ENCODE results near the gene POLR3B.
"Not testable (repeated sequence)": the region's sequence is repeated elsewhere in the genome, so short reads cannot be mapped to it uniquely, and the experiment has no call there.

Gene POLR3B

DNA sequence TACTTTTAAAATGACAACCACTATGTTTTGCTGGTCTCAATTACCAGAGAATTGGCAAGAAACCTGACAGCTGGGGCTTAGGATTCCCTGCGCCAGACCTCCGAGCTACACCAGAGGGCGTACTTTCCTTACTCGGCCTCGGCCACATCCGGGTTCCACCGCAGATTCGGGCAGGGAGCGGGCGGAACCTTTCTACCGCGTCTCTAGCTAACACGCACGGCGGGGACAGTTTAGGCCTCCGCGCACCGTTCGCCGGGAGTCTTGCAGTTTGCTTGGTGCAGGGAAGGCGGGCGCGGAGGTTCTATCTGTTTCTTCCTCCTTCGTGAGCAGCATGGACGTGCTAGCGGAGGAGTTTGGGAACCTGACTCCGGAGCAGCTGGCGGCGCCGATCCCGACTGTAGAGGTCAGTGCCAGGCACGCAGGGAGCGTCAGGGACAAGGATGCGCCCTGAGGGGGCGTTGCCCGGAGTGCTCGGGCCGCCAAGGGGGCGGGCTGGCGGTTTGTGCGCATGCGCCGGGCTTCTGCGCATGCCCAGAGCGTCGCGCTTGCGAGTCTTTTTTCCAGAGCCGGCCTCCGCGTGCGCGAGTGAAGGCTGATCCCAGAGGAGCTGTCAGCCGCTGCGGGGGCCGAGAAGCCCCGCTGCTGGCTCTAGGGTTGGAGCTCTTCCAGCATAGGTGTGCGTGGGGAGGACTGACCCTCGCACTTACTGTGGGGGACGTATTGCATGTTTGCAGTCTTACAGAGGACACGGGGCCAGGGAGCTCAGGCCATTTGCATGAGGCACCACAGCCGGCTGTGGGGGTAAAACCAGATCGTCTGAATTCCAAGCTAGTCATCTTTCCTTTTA is at the start of gene POLR3B:
POLR3B (plus strand) TSS at position 200 of the 847 bp plus-strand sequence; CDS start at position 332, 132 bp downstream.
- peak; percentile 96 for DNase-seq

DNA sequence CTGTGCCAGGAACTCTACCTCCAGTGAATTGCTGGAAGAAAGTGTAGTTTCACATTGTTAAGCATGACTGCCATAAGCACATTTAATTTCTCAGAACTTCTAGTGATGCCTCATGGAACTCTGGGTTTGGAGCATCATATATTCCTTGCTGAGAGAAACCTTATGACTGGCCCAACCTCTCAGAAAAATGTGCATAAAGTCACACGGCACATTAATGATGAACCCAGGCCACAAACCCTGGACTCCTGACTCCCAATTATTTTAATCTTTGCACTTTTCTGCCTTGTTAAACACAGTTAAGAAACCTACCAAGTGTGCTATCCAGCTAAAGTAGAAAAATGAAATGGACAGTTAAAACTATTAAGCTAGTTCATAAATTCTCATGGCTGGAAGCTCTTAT is 49.4 kb upstream of the POLR3B start:
- DNase-seq, result no peak

DNA sequence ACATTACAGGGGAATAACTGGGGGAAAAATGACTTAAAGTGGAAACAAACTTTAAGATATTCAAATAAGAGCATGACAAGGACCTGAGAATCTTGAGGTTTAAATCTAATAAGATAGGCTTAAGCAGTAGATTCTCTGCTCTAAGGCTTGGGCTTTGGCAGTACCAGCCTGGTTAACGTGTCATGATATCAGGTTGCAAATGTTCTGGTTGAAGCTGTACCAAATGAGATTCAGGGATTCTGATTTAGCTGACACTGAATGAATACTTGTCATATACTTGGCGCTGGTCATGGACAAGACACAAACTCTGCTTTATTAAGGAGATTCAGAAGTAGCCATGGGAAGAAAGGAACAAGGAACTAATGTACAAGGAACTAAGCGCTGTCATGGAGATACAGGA is 48.9 kb upstream of the POLR3B start:
- DNase-seq, result no peak

DNA sequence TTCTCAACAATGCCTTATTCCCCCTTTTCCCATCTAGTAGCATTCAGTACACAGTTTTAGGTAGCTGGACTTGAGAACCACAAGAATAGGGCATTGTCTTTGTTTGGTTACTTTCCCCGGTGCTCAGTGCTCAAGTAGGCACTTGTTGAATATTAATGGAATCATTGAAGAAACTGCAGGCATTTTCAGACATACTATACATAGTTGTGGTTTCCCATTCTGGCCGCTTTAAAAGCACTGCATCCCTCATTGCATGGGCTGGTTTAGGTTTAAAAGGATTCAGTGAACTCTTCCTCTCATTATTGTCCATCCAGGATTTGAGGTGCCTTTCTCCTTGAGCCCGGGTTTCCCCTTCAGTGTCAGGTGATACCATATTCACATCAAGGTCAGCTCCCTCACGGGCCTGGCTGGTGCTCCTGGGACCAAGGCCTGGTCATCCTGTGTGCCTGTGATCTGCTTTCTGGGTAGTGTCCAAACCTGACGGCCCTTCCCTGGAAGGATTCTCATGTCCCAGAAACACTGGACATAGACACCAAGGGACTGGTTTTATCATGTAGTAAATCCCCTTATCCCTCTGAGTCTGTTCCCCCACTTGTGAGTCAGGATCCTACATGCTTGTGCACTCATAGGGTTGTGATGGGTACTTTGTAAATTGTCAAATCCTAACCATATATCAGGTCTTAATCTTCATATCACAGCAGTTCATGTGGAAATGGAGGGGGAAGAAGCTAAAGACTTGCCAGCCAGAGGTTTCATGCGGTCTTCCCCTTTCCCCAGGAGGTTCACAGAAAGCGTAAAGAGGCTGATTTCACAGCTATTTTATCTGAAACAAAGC is 47.7 kb upstream of the POLR3B start:
- no peak for DNase-seq

DNA sequence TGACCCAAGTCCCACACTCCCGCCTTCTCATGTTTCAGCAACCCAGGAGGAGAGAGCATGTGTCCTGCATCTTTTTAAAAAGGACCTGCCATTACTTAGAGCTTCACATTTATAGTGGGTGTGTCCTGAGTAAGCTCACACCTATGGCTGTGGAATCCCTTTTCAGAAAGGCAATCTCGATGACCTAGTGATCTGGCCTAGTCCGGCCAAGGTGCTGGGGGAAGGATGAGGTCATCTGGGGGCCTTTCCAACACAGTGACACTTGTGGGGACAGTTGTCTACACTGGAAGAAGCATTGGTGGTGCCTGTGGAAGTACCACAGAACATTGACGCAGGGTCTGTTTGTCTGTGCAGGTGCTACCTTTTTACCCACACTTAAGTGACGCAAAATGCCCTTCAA is 46.9 kb upstream of the POLR3B start:
- DNase-seq, result no peak

DNA sequence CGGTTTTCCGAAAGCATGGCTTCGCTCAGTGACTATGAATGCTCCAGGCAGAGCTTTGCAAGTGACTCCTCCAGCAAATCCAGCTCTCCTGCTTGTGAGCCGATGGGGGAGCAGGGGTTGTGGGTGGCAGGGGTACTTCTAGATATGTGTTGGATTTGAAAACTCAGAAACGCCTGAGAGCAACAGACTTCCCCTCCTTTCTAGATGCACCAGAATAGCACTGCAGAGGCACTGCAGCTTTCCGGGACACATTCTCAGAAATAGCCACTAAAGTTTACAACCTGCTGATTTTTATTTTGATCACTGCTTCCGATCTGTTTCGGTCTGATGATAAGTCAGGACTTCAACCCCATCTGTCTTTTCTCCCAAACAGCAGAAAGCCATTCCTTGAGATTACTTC is 46.4 kb upstream of the POLR3B start:
- DNase-seq, result no peak

DNA sequence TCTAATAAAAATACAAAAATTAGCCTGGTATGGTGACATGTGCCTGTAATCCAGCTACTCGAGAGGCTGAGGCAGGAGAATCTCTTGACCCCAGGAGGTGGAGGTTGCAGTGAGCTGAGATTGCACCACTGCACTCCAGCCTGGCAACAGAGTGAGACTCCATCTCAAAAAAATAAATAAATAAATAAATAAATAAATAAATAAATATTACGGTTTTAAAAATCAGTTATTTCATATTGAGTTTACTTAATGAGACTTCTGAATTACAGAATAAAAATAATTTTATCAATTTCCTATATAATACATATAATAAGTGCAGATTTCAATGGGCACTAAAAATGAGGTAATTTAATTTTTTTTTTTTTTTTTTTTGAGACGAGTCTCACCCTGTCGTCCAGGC is 44.1 kb upstream of the POLR3B start:
- not testable (repeated sequence) for DNase-seq

DNA sequence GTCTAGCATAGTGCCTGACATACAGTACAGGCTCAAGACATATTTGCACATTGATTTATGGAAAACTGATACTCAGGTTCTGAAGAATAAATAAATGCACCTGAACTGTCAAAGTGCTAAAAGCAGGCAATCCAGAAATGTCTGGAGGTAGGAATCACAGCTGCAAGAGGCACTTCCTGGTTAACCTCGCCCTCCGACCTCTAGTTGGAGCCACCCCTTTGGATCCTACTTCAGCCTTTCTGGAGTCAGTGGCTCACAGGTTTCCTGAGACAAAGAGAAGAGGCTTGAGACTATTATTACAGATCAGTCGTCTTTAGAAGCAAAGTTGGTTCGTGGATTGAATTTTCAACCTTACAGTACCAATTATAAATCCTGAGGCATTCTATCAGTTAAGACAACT is 42.0 kb upstream of the POLR3B start:
- DNase-seq, result no peak

DNA sequence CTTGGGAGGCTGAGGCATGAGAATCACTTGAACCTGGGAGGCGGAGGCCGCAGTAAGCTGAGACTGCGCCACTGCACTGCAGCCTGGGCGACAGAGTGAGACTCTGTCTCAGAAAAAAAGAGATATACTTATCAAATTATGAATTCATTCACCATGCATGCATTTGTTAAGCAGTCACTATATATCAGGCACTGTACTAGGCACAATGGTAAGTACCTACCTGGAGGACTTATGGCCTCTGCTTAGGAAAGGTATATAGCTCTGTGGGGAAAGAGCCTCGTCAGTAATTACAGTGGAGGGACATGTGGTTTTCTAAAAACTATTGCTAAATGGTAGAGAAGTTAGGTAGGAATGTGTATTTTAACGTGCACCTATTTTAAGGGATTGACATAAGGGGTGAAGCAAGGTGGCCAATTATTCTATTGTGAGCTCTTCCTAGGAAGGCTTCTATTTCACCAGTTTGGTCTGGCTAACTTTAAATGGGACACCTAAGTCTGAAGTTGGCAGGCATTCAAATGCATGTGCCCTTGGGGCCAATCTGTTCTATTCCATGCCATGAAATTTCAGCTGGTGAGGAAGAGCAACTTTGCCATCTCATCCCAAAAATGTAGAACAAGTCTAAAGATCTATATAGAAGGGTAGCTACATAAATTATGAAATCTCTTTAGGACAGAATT is 40.0 kb upstream of the POLR3B start:
- DNase-seq, result no peak

DNA sequence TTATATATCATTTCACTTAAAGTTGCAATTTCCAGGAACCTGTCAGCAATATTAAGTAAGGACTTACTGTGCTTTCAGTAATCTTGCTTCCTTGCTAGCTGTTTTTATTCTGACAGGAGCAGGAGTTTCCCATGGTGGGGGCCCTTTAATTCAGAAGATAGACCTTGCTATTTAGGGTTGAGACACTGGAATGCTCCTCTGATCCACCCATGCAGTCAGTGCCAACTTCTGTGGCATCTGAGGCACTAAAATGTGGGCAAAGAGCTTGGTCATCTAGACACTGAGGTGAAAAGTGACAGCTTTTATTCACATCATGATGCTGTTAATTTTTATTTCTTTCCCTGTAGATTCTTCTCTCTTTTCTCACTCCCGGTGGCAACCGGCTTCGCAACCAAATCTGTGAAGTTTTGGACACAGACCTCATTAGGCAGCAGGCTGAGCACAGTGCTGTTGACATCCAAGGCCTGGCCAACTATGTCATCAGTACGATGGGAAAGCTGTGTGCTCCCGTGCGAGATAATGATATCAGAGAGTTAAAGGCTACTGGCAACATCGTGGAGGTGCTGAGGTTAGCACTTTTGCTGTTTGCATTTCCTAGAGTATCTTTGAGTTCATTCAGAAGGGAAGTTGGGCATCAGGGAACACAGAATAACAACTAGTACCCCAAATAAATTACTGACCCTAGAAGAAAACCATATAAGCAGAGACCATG is 36.3 kb upstream of the POLR3B start:
- DNase-seq, result no peak

DNA sequence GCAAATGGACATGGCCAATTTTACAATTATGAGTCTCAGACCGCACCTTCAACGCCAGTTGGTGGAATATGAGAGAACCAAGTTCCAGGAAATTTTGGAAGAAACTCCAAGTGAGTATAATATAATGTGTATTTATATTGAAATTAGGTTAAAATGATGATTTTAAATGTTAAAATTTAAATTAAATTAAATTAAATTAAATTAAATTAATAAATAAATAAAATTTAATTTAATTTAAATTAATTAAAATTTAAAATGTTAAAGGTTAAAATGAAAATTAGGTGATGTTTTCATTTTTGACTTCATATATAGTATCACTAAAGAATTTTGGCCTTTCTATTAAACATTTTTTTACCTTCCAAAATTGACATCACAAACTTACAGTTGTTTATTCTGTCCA is 34.0 kb upstream of the POLR3B start:
- DNase-seq, result no peak

DNA sequence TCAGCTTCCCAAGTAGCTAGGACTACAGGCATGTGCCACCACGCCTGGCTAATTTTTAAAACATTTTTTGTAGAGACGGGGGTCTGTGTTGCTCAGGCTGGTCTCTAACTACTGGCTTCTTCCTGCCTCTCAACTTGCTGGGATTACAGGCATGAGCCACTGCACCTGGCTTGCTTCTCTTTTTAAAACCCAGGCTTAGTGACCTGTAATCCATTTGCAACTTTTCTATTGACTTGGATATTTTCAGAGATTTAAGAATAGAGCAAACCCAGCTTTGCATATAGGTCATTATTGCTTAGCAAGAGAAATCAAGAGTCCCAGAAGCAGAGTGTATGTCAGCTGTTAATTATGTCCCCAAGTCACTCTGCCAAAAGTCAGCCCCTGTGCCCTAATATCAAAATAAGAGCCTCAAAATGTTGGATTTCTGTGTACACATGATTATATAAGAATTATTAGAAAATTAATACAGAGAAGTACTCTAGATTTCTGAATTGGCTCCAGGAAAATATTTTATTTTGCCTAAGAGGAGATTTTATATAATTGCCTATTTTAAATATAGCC is 30.2 kb upstream of the POLR3B start:
- DNase-seq, result no peak

DNA sequence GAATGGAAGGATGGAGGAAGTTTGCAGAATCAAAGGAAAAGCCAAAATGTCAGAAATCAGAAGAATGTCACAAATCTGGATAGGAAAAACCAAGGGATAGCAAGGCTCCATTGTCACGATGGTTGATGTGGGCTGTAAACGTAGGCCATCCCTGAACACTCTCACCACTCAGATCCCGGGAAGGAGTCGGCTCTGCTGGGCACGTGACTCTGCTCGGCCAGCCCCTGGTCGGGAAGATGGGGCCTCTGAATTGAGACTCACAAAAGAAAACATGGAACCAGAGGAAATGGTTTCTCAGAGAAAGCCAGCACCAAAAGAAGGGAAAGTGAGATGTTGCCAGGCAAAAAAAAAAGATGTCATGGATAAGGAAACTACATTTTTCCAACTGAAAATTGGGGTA is 28.8 kb upstream of the POLR3B start:
- no peak for DNase-seq

DNA sequence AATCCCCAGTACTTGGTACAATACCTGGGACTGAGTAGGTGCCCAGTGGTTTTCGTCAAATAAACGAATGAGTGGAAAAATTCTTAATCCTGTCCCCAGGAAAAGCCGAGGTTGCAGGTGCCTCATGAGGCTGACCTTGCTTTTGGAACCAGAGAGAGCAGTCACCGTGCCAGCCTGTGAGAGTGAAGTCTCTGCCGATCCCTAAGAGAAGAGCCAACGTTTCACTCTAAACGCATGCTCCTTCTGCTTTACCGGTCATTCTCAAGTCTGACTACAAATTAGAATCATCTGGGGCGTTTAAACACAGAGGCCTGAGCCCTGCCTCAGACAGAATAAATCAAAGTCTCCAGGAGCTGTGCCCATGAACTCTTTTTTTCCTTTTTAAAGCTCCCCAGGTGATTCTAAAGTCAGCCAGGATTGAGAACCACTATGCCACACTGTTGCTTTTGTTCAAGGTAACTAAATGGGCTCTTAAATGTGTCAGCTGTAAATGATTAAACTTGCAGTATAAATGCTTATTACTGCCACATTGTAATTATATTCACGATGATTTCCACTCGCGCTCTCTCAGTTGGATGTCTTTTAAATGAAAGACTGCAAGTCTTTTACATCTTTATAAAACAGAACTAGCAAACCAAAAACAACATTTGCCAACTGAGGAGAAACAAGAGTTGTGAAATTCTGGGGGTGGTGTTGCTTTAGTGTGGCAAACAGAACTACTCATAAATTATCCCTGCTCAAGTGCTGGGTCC is 28.1 kb upstream of the POLR3B start:
- DNase-seq, result no peak

DNA sequence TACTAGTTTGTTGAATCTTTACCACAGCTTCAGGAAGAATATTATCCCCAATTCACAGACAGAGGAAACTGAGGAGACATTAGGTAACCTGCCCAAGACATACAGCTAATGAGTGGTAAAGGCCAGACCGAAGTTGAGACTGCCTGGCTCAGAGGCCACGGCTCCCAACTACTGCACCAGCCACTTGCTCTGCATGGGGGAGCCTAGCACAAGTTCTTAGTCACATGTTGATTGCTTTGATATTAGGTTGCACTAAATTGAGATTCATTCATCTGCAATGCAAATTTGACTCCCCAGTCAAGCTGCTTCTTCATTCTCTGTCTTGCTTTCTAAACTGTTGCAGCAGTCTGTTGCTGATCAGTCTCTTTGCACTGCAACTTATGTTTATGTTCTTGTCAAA is 25.9 kb upstream of the POLR3B start:
- no peak for DNase-seq

DNA sequence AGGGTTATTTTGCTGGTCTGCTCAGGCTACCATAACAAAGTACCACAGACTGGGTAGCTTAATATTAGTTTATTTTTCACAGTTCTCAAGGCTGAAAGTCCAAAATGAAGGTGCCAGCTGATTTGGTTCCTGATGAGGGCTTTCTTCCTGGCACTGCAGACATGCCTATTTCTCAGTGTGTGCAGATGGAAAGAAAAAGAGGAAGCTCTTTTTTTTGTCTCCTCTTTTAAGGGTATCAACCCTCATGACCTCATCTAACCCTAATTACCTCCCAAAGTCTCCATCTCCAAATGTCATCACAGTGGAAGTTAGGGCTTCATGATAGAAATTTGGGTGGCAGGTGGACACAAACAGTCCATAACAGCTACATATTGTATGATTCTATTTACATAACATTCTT is 25.0 kb upstream of the POLR3B start:
- no peak for DNase-seq

DNA sequence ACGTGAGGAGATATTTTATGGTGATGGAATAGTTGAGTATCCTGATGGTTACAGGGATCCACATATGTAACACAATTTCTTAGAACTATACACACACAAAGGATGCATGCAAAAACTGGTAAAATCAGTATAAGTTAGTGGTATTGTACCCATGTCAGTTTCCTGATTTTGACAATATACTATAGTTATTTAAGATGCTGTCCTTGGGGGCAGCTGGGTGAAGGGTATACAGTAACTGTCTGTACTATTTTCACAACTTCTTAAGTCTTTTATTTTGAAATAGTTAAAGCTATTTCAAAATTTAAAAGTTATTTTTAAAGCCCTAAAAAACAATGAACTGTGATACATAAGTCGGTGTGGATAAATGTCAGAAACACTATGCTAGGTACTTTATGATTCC is 24.5 kb upstream of the POLR3B start:
- no peak for DNase-seq

DNA sequence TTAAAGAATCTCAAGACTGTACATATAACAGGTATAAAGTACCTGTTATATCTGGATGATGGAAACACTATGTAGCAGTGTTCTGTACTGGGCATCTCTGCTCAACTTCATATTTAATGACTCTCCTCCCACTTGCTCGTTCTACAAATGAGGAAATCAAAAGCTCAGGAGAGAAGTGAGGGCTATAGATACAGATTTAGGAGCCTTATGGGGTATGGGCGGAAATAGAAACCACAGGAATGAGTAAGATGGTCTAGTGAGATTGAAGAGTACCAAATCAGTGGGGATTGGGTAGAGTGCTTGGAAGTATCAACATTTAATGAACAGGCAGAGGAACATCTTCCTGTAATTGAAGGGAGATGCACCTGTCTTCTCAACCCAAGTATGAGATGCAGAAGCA is 23.8 kb upstream of the POLR3B start:
- no peak for DNase-seq

DNA sequence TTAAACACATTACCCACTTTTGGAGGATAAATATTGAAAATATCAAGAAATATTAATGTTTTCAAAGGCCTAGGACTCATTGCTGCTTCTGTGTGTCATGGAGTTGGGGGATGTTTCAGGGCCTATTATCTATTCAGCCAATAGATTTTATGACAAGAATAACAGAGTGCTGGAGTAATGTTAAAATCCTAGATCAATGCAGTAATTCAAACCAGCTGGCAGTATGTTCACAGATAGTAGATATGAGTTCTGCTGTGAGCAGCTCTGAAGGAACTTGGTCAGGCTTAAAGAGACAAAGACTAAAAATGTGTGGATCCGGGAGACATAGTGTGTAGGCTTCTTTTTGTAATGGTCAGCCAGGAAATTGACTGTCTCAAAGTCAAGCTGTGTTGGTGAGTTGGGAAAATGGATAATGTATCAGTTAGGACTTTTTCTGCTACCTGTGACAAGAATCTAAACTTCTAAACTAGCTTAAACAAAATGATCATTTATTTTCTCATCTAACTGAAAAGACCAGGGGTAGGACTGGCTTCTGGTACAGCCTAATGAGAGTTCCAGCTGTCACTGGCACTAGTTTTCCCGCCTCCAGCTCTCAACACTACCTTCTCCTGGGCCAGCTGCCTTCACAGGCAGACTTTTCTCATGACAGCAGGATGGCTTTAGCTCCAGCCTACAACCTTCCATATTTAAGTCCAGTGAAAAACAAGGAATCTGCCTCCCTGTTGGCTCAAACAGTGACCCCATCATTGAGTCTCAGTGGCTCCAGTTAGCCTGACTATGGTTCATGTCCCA is 16.3 kb upstream of the POLR3B start:
- no peak for DNase-seq

DNA sequence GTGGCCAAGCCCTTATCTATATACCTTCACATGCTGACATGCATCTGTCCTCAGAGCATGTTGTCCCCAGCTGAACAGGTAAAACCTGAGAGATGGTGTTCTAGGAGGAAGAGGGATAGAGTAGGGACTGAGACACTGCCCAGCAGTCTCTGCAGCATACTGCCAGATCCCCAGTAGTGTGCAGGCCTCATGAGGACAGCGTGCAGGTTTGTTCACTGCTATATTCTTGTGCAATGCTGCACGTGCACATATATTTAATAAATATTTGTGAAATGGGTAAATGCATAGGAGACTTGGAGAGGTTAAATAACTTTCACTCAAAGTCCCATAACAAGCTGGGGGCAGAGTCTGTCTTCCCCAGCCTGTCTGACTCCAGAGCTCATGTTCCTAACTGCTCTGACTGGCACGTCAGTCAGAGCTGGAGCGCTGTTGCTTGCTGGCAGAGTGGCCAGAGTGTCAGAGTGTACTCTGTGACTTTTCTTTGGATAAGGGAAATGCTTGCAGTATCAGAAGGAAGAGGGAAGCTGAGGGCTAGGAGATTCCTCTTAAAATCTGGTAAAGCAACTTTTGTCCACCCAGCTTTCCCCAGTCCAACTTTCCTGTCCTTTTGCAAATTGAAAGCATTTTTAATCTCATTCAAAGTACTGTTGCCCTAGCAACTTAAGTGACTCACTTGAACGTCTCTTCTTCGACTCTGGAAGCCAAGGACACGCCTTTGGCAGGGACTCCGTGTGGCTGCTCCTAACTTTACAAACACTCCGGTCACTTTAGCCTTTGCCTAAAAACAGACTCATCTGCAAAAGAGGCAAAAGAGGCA is 14.9 kb upstream of the POLR3B start:
- no peak for DNase-seq

Measured in CD4-positive, alpha-beta T cell treated with Interleukin-21 for 1 hour (primary cell).